Kidney (tissue), 14 donors: ENCODE results near the gene OVOL3. TPM values are rescaled to one million over a fixed set of nuclear protein-coding genes. Genes with fewer than 3 reads are reported as not detected.
A peak's percentile ranks its signal among the peaks of the same experiment; 100 is the strongest.

Experiments
- DNase-seq, 5 donors: peaks; one replicate each; pipeline ENCODE4 v3.0.0-alpha.2; 2013 to 2020
- FAIRE-seq: peaks from 2 replicates; lab custom pipeline; 2012; peaks lifted over from hg19 to GRCh38; lab: Jason Lieb, UNC
- H3K27ac ChIP-seq, 2 donors: one replicate each; pipeline ENCODE4 v1.7.0; 2013; ENCODE audit warnings: low read depth in 2 of 2, low read length in 2 of 2, inconsistent platforms in 1 of 2
- H3K27me3 ChIP-seq: one replicate; pipeline ENCODE4 v1.7.1; 2013; ENCODE audit warnings: low read length, inconsistent platforms; ENCODE audit not compliant: control insufficient read depth, insufficient read depth
- H3K36me3 ChIP-seq, 3 donors: one replicate each; pipeline versions ENCODE4 v1.7.0 to v1.7.1; 2013; ENCODE audit warnings: low read length in 3 of 3, control low read depth in 1 of 3, inconsistent platforms in 1 of 3; ENCODE audit not compliant: insufficient read depth in 3 of 3, control insufficient read depth in 2 of 3
- H3K4me1 ChIP-seq, 3 donors: one replicate each; pipeline versions ENCODE4 v1.7.0 to v1.7.1; 2013; ENCODE audit warnings: low read length in 3 of 3, inconsistent platforms in 1 of 3, low read depth in 1 of 3; ENCODE audit not compliant: control insufficient read depth in 2 of 3, insufficient read depth in 2 of 3
- H3K4me3 ChIP-seq, 3 donors: one replicate each; pipeline versions ENCODE4 v1.7.0 to v1.8.1; 2013; ENCODE audit warnings: low read length in 3 of 3, control low read depth in 1 of 3, inconsistent platforms in 1 of 3
- H3K9ac ChIP-seq, 3 donors: one replicate each; pipeline versions ENCODE4 v1.7.0 to v1.7.1; 2013; ENCODE audit warnings: low read length in 3 of 3, control low read depth in 1 of 3, inconsistent platforms in 1 of 3
- H3K9me3 ChIP-seq, 3 donors: one replicate each; pipeline versions ENCODE4 v1.7.0 to v1.7.1; 2013; ENCODE audit warnings: low read length in 3 of 3, control low read depth in 1 of 3, inconsistent platforms in 1 of 3; ENCODE audit not compliant: control insufficient read depth in 2 of 3, insufficient read depth in 1 of 3
- intact Hi-C: fragments of 100-400 bp; cut with DNase I; formaldehyde crosslinking; loops from one replicate; pipeline ENCODE4 v1.11.1; 2022
- polyA plus RNA-seq: library from polyadenylated mRNA; stranded (reverse); fragments of 350-450 nt; fragmentation: Illumina TruSeq; extraction: RNeasy Lipid Tissue Mini Kit (QIAGEN cat#74804); gene quantifications from one replicate; pipeline ENCODE4 v1.2.3, GENCODE V29; 2014; ENCODE audit warnings: low read depth, low replicate concordance; ENCODE audit not compliant: insufficient read depth
- total RNA-seq: library from RNA; stranded (reverse); fragmentation: NEBNext Ultra II Directional; extraction: Animal tissue kit (Norgen Biotek cat#: 25700); gene quantifications from one replicate; pipeline ENCODE4 v1.2.1, GENCODE V29; 2021
- TF ChIP-seq, protein P1 (sequence below): IDR thresholded peaks from 3 replicates; pipeline ENCODE4 v1.5.1; 2012; ENCODE audit warnings: mild to moderate bottlenecking, moderate library complexity, borderline replicate concordance; ENCODE audit not compliant: insufficient read depth; ENCODE audit errors: extremely low read depth
- donor health status: control.
- donor health status: control.
- donor health status: control.
- donor health status: control.
- donor health status: control.
- donor health status: DM: yes; HTN: yes; CAD: no.
- donor health status: Normal renal cell carcinoma (clear cell type).

The OVOL3 gene
- total and polyA plus RNA-seq, 2 donors from 2014 or later: not detected

DNA sequence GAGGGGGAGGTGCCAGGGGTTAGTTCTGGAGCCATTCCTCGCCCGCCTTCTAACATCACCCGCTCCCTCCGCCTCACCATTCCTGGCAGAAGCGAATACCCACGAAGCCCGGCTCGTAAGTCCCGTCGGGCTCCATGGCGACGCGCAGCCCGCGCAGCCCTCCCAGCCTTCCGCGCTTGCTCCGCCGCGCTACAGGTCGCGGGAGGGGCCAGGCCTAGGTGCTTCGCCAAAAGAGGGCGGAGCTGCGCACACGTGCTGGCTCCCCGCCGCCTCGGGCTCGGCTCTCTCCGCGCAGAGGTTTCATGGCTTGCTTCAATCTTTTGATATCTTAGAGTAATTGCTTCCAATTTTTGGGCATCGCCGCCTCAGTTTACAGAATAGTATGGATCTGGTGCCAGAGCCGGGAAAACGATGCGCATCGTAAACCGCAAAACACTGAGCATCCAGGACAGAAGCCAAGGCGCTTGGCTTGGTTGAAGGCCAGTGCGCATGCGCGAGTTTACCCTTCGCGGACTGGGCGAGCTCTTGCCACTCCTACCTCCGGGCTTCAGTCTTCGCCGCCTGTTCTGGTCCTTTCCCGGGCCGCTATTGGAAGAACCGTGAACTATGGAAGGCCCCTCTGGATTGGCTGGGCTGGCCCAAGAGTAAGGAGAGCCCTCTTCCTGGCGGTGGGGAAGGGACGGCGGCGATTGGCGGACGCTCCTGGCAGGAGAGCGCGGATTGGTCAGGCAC is 3.9 kb downstream of the OVOL3 start, which contains the start of gene POLR2I:
Gene POLR2I, minus strand, starts transcription at position 155 of the 732 bp plus-strand sequence. Its CDS starts 19 bp downstream, at position 136.
- no peaks in the 10 kb centered on the region for H3K27me3 ChIP-seq
- H3K4me1 ChIP-seq: peaks cover 0 to 18% (median 4%) of the 10 kb centered on the region in 3 donors
- H3K27ac ChIP-seq: peak within 1 kb of the TSS; percentile 84 to 93
- FAIRE-seq: peak; percentile 96
- peaks cover 2 to 20% (median 3%) of the 10 kb centered on the region in 3 donors for H3K36me3 ChIP-seq
- TF ChIP-seq, protein P1, sequence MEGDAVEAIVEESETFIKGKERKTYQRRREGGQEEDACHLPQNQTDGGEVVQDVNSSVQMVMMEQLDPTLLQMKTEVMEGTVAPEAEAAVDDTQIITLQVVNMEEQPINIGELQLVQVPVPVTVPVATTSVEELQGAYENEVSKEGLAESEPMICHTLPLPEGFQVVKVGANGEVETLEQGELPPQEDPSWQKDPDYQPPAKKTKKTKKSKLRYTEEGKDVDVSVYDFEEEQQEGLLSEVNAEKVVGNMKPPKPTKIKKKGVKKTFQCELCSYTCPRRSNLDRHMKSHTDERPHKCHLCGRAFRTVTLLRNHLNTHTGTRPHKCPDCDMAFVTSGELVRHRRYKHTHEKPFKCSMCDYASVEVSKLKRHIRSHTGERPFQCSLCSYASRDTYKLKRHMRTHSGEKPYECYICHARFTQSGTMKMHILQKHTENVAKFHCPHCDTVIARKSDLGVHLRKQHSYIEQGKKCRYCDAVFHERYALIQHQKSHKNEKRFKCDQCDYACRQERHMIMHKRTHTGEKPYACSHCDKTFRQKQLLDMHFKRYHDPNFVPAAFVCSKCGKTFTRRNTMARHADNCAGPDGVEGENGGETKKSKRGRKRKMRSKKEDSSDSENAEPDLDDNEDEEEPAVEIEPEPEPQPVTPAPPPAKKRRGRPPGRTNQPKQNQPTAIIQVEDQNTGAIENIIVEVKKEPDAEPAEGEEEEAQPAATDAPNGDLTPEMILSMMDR: peak; percentile 2
- intact Hi-C loops: no loop called here
- H3K9me3 ChIP-seq: no peaks in the 10 kb centered on the region
- H3K9ac ChIP-seq: peak within 1 kb of the TSS; percentile 84 to 98 (median 84)
- H3K4me3 ChIP-seq: peak within 1 kb of the TSS; percentile 89 to 98 (median 97)
- peak; percentile 100 for DNase-seq

DNA sequence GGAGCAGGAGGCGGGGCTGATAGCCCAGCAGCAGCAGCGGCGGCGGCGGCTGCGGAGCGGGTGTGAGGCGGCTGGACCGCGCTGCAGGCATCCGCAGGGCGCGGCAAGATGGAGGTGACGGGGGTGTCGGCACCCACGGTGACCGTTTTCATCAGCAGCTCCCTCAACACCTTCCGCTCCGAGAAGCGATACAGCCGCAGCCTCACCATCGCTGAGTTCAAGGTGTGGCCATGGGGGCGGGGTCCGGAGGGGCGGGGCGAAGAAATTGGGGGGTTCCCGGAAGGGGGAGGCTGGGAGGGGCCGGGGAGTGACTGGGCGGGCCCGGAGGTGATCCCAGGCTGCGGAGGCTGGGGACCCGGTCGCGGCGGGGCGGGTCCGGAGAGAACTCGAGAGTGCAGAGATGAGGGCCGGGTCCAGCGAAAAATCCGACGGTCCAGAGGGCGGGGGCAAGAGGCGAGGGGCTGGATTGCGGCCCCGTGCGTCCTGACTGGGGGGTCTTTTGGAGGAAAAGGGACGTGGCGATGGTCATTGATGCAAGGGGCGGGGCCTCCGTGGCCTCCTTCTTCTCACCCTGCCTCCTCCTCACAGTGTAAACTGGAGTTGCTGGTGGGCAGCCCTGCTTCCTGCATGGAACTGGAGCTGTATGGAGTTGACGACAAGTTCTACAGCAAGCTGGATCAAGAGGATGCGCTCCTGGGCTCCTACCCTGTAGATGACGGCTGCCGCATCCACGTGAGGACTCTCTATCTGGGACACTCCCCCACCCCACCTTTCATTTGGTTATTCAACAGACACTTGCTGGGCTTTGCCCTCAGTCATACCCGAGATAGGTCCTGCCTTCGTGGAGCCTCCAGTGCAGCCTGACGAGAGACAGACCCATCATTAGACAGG is 4.8 kb downstream of the OVOL3 start, which contains the start of gene TBCB:
Gene TBCB, plus strand, starts transcription at position 16 of the 891 bp plus-strand sequence. Its CDS starts 93 bp downstream, at position 109.
- FAIRE-seq: no peak
- Histone ChIP-seq H3K4me3 (peak within 1 kb of the TSS; percentile 89 to 98 (median 97)), H3K36me3 (peaks cover 3 to 24% (median 5%) of the 10 kb centered on the region in 3 donors), H3K27ac (peak within 1 kb of the TSS; percentile 84 to 93), H3K27me3 (no peaks in the 10 kb centered on the region), H3K4me1 (peaks cover 0 to 18% (median 4%) of the 10 kb centered on the region in 3 donors), H3K9me3 (no peaks in the 10 kb centered on the region), H3K9ac (peak within 1 kb of the TSS; percentile 84 to 98 (median 84))
- DNase-seq: peak in 1 of 5 donors; percentile 95
- intact Hi-C loops: no loop called here
- TF ChIP-seq, protein P1: no peak

DNA sequence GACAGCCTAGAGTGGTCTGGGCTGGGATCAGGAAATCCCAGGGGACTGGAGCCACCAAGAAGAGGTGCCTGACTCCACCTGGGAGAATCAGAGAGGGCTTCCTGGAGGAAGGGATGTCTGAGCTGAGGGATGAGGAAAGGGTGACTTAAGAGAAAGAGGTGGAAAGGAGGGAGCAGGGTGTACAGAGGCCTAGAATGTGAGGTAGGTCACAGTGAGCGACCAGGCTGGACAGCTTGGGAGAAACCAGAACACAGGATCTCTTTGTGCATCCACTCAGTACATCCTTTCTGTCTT is 5.3 kb downstream of the OVOL3 start:
- FAIRE-seq (no peak), DNase-seq (no peak)
- no peaks in the 10 kb centered on the region for H3K9me3 ChIP-seq
- intact Hi-C loops: no loop called here
- no peak overlapping the region for H3K27ac ChIP-seq
- TF ChIP-seq, protein P1: no peak
- peaks cover 3 to 24% (median 5%) of the 10 kb centered on the region in 3 donors for H3K36me3 ChIP-seq
- no peak overlapping the region for H3K9ac ChIP-seq
- H3K4me3 ChIP-seq: peak overlapping the region in 1 of 3 donors; percentile 98
- peaks cover 0 to 18% (median 4%) of the 10 kb centered on the region in 3 donors for H3K4me1 ChIP-seq
- no peaks in the 10 kb centered on the region for H3K27me3 ChIP-seq
